K562 (cell line): Measurements from ENCODE around the gene SCG3. TPM values are rescaled to one million over a fixed set of nuclear protein-coding genes. Genes with fewer than 3 reads are reported as not detected.
A peak's percentile ranks its signal among the peaks of the same experiment; 100 is the strongest.

Experiments
- ATAC-seq: fragments of 200-7000 bp; cut with Tn5 transposase; 3 replicates; pipeline ENCODE4 v1.9.1; 2020; ENCODE audit warnings: moderate library complexity
- BruUV-seq: library from RNA; stranded (reverse); fragments of 400-500 nt; replicated peaks from 2 replicates; lab custom pipeline; 2021; lab: Mats Ljungman, UMichigan
- CTCF ChIA-PET: fragments of 300-600 bp; formaldehyde crosslinking; extraction: SDS; loops from one replicate; lab custom pipeline; 2021; ENCODE audit warnings: low intra/inter-chr PET ratio; lab: Yijun Ruan, JAX
- POLR2A ChIA-PET: fragments of 300-600, 350-650 bp; sonication (Branson Sonifier 250); formaldehyde crosslinking; extraction: SDS; loops from one replicate; lab custom pipeline; 2021; ENCODE audit warnings: antibody characterized with exemption, inconsistent platforms; lab: Yijun Ruan, JAX
- DNase-seq, 4 experiments: peaks; one replicate each; pipeline versions ENCODE4 v3.0.0 to v3.0.0-alpha.2; 2011 to 2018; ENCODE audit warnings: low spot score in 3 of 4, mixed read lengths in 3 of 4; ENCODE audit errors: extremely low read depth in 1 of 4
- FAIRE-seq: peaks from 2 replicates; lab custom pipeline; 2011; peaks lifted over from hg19 to GRCh38; lab: Jason Lieb, UNC
- H2AFZ ChIP-seq: 2 replicates; pipeline ENCODE4 v1.6.0; 2011; ENCODE audit warnings: low read depth, low read length, control low read depth, inconsistent platforms
- H3K27ac ChIP-seq: fragments of 200-600 bp; 3 replicates; pipeline ENCODE4 v1.8.0; 2011; ENCODE audit warnings: low read depth, mild to moderate bottlenecking, control low read depth, inconsistent platforms, low read length, moderate library complexity, mixed read lengths; ENCODE audit errors: extremely low read depth
- H3K27me3 ChIP-seq, 2 experiments: fragments of 300-600 bp in 1 of 2; 2 replicates in 1 of 2; 3 replicates in 1 of 2; pipeline versions ENCODE4 v1.6.0 to v1.8.0; 2011; ENCODE audit warnings: inconsistent platforms in 2 of 2, low read length in 2 of 2, mild to moderate bottlenecking in 1 of 2, mixed read lengths in 1 of 2, moderate library complexity in 1 of 2; ENCODE audit not compliant: control insufficient read depth in 2 of 2, insufficient read depth in 2 of 2
- H3K36me3 ChIP-seq: fragments of 300-600 bp; 3 replicates; pipeline ENCODE4 v1.8.0; 2011; ENCODE audit warnings: mild to moderate bottlenecking, low read length, inconsistent platforms; ENCODE audit not compliant: control insufficient read depth, insufficient read depth
- H3K4me1 ChIP-seq, 2 experiments: fragments of 200-600 bp in 1 of 2; replicated peaks in 1 of 2; 2 replicates in 1 of 2; 3 replicates in 1 of 2; pipeline versions ENCODE4 v1.5.1 to v1.8.0; 2011; ENCODE audit warnings: inconsistent platforms in 2 of 2, low read length in 2 of 2, mild to moderate bottlenecking in 1 of 2, mixed read lengths in 1 of 2, moderate library complexity in 1 of 2; ENCODE audit not compliant: control insufficient read depth in 2 of 2, insufficient read depth in 2 of 2
- H3K4me2 ChIP-seq: 2 replicates; pipeline ENCODE4 v1.6.1; 2011; ENCODE audit warnings: low read length, control low read depth, inconsistent platforms, mixed read lengths; ENCODE audit not compliant: insufficient read depth
- H3K4me3 ChIP-seq: fragments of 200-600 bp; sonication (generic), shearing (Covaris generic); 2 replicates; pipeline ENCODE4 v1.5.1; 2016; ENCODE audit warnings: control low read depth, inconsistent platforms
- H3K79me2 ChIP-seq: fragments of 200-600 bp; 3 replicates; pipeline ENCODE4 v1.8.0; 2011; ENCODE audit warnings: low read length, inconsistent platforms; ENCODE audit not compliant: control insufficient read depth, insufficient read depth
- H3K9ac ChIP-seq, 2 experiments: 2 replicates each; pipeline versions ENCODE4 v1.6.0 to v1.6.1; 2011; ENCODE audit warnings: low read depth in 2 of 2, low read length in 2 of 2, control low read depth in 1 of 2, inconsistent platforms in 1 of 2, mild to moderate bottlenecking in 1 of 2, mixed read lengths in 1 of 2; ENCODE audit not compliant: insufficient read depth in 1 of 2
- H3K9me1 ChIP-seq: one replicate; pipeline ENCODE4 v1.6.0; 2011; ENCODE audit warnings: inconsistent platforms, mild to moderate bottlenecking, low read length, moderate library complexity; ENCODE audit not compliant: control insufficient read depth, insufficient read depth
- H3K9me3 ChIP-seq: replicated peaks from 2 replicates; pipeline ENCODE4 v1.5.1; 2011; ENCODE audit warnings: low read depth, low read length, inconsistent platforms; ENCODE audit not compliant: control insufficient read depth, insufficient read depth
- H4K20me1 ChIP-seq: replicated peaks from 2 replicates; pipeline ENCODE4 v1.6.1; 2011; ENCODE audit warnings: low read length, inconsistent platforms, mixed read lengths; ENCODE audit not compliant: control insufficient read depth, insufficient read depth
- EHMT2 ChIP-seq: fragments of 450-650 bp; IDR thresholded peaks from 2 replicates; pipeline ENCODE4 v1.6.1; 2018; ENCODE audit warnings: antibody characterized with exemption
- MXD1 ChIP-seq: fragments of 250-450 bp; sonication (Bioruptor Pico); IDR thresholded peaks from 2 replicates; pipeline ENCODE4 v1.8.0; 2021; ENCODE audit warnings: borderline replicate concordance, mild to moderate bottlenecking, moderate library complexity; ENCODE audit not compliant: poor library complexity, severe bottlenecking
- REST ChIP-seq, 2 experiments: fragments of 450-650 bp; formaldehyde crosslinking in 1 of 2; IDR thresholded peaks; 2 replicates each; pipeline versions ENCODE4 v1.4.0 to v1.6.1; 2014 to 2020; ENCODE audit warnings: mild to moderate bottlenecking in 2 of 2, borderline replicate concordance in 1 of 2, low read depth in 1 of 2
- SRSF9 ChIP-seq: fragments of 200-400 bp; formaldehyde crosslinking; IDR thresholded peaks from 2 replicates; pipeline ENCODE4 v1.6.1; 2017; ENCODE audit warnings: low read depth, low read length, borderline replicate concordance
- WGBS: fragments of 100-300 bp; shearing (Covaris generic); methylation state at CpG from one replicate; pipeline ENCODE4 v1.1.6; 2016; ENCODE audit warnings: low coverage, mixed read lengths; ENCODE audit not compliant: insufficient coverage; ENCODE audit errors: missing lambda C conversion rate; 5-methylcytosine and 5-hydroxymethylcytosine counted together
- in situ Hi-C: fragments of 300-500 bp; cut with MboI; formaldehyde crosslinking; loops from 4 replicates; pipeline ENCODE4 v1.15.0; 2018; ENCODE audit warnings: inconsistent platforms, mixed read lengths
- intact Hi-C: fragments of 100-400 bp; cut with micrococcal nuclease; formaldehyde crosslinking; loops from 2 replicates; pipeline ENCODE4 v1.14.2; 2022
- polyA plus RNA-seq, 8 experiments: library from polyadenylated mRNA; depleted of rRNA in 4 of 8; stranded (reverse) in 5 of 8; unstranded in 3 of 8; fragments of >200 nt; fragmentation: Nextera tagmentation in 2 of 8; fragmentation: Illumina TruSeq in 1 of 8; extraction: Ambion mirVana in 2 of 8; extraction: Trizol in 1 of 8; gene quantifications; 2 replicates each; pipeline versions ENCODE4 v1.2.1 to v1.2.3, GENCODE V29; 2011 to 2014; ENCODE audit warnings: inconsistent platforms in 1 of 8, missing spikeins in 1 of 8
- total RNA-seq, 7 experiments: library from RNA; depleted of rRNA in 6 of 7; stranded (reverse); fragments of >200 nt in 6 of 7; fragmentation: Illumina TruSeq in 2 of 7; extraction: Trizol in 2 of 7; gene quantifications; 2 replicates each; pipeline versions ENCODE4 v1.2.1 to v1.2.3, GENCODE V29; 2011 to 2021; ENCODE audit warnings: low replicate concordance in 1 of 7

The SCG3 gene
- total and polyA plus RNA-seq, 9 of the 15 experiments (the other 6 are each of a cell fraction or from before 2014, with no cell fraction given): 13.0 to 43.8 (median 21.0) TPM

DNA sequence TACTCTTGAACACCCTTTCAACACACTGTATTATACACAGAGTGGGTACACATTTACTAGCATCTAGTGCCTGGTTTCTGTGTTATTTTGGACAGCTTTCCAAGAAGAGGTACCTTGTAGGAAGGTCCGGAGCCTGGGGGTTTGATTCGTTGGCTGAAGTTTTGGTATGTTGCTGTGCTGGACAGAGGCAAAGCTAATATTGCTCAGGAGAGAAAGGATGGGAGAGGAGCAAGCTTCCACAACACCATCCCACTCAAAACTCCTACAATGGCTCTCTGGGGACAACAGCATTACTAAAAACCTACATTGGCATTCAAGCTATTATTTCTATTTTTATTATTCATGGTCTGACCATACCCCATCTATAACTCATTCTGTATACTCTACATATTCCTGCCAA lies 57.2 kb downstream of the SCG3 start:
- ATAC-seq: no peak

More for the DNA sequence above, 57.2 kb downstream of the SCG3 start:
- TF ChIP-seq MXD1 (CRISPR knock-in tag) (no peak), SRSF9 (no peak), REST (IDR thresholded peaks at IDR 0.05; ENCODE audit: borderline replicate concordance) (peak; percentile 93), REST (CRISPR knock-in tag; IDR thresholded peaks at IDR 0.05; ENCODE audit: low read depth) (peak; percentile 82), EHMT2 (peak; percentile 89)
- TF ChIP-seq, all 486 proteins: peak for 2
- WGBS: 45% methylated on average over 2 of the region's 2 CpGs
- BruUV-seq: no TSS peak
- Histone ChIP-seq H3K4me1 (peaks cover 21 to 34% of the 10 kb centered on the region in 2 experiments), H3K27me3 (no peaks in the 10 kb centered on the region), H3K9me1 (no peaks in the 10 kb centered on the region), H3K9ac (no peak overlapping the region), H3K9me3 (no peaks in the 10 kb centered on the region), H4K20me1 (no peaks in the 10 kb centered on the region), H3K4me2 (peak overlapping the region; percentile 87), H3K79me2 (peaks cover 19% of the 10 kb centered on the region), H3K27ac (no peak overlapping the region; the same call in 2 of the 3 replicates), H3K4me3 (no peak overlapping the region), H2AFZ (peak overlapping the region; percentile 91), H3K36me3 (0 out of 3 replicates have a peak, but pooled peaks cover 2% of the 10 kb centered on the region)
- DNase-seq: no peak
- in situ Hi-C loops: no loop called here
- CTCF ChIA-PET: no interaction called here
- no peak for FAIRE-seq
- intact Hi-C loops: loop anchor here (2.0 to 5.0 kb wide), 2 partner anchors 39 to 86 kb away; no protein-coding TSS in a partner anchor
- POLR2A ChIA-PET: interaction anchor here (0.8 to 3.6 kb wide), 3 partner anchors 10 to 38 kb away, joined by 3 to 15 read pairs (median 4); no protein-coding TSS in a partner anchor
